GM18517 (cell line): Measurements from ENCODE around the gene REPIN1.

Source experiments
- ATAC-seq: cut with Tn5 transposase; IDR thresholded peaks from one replicate; pipeline ENCODE4 v1.9.1; 2021; ENCODE audit warnings: mild to moderate bottlenecking, moderate library complexity; ENCODE audit not compliant: unreplicated experiment

Gene REPIN1

GRCh38 chr7:150336746-150337145 is 31.9 kb upstream of the REPIN1 start:
- ATAC-seq, result no peak

DNA sequence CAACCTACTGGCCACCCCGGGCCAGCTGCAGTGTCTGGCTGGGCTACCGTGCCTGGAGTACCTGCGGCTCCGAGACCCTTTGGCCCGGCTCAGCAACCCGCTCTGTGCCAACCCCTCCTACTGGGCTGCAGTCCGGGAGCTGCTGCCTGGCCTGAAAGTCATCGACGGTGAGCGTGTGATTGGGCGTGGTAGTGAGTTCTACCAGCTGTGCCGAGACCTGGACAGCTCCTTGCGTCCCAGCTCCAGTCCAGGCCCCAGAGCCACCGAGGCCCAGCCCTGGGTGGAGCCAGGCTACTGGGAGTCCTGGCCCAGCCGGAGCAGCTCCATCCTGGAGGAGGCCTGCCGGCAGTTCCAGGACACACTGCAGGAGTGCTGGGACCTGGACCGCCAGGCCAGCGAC is 31.4 kb upstream of the REPIN1 start:
- ATAC-seq, result no peak

- no peak for ATAC-seq
These were observed 31.0 kb upstream of the REPIN1 start for GRCh38 chr7:150337659-150338081.

DNA sequence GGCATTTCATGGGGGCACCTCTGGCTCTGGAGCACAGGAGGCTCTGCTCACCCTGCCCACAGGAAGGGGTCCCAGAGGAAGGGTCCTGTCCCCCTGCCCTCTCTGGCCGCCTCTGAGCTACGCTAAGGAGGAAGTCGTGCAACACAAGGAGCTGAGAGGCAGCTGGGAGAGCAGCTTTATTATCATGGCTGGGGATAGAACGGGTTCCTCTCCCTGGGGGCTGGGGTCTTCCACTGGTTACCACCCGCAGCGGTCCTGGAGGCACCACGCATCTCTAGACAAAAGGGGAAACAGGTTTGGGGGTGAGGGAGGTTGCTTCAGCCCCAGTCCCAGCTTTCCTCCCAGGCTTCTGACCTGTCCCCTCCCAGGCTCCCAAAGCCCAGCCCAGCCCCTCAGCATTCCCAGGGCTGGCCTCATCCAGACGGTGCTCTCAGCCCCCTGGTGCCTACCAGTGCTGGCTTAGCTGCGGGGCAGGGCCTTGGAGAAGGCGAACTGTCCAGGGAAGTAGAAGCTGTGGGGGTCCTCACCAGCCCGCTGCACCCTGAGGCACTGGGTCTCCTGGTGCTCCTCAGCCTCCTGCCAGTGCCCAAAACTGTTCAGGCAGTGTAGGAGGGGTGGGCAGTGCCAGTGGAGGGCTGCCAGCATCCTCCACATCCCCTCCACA is 30.3 kb upstream of the REPIN1 start:
- no peak for ATAC-seq

- no peak for ATAC-seq
These were observed 29.2 kb upstream of the REPIN1 start for GRCh38 chr7:150339409-150339809.

DNA sequence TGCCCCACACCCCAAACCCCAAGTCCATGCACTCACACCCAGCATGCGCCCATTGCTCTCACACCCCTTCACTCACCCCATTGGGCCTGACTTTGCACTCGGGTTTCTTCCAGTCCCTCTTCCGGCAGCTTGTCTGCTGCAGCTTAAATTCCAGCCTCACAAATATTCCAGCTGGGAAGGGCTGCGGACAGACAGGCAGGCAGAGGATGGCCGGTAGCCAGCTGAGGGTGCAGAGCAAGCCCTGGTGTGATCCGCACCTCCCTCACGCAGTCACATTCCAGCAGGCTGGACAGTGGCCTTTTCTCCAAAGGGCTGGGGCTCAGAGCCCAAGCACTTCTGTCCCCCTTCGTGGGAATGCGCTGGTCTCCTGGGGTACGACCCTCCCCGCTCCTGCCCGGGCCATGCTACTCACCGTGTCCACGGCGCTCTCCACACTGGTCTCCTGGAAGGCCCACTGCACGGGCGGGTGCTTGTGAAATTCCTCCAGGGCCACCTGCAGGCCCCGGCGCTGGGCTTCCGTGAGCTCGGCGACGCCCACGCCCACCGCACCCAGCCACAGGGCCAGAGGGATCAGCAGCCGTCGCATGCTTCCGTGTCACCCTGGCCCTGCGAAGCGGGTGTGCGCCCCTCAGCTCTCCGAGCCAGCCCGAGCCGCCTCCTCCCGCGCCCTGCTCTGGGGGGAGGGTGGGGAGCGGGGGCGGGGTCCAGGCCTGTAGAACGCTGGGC is 28.4 kb upstream of the REPIN1 start:
- no peak for ATAC-seq

GRCh38 chr7:150340875-150341262 is 27.8 kb upstream of the REPIN1 start:
- no peak for ATAC-seq

DNA sequence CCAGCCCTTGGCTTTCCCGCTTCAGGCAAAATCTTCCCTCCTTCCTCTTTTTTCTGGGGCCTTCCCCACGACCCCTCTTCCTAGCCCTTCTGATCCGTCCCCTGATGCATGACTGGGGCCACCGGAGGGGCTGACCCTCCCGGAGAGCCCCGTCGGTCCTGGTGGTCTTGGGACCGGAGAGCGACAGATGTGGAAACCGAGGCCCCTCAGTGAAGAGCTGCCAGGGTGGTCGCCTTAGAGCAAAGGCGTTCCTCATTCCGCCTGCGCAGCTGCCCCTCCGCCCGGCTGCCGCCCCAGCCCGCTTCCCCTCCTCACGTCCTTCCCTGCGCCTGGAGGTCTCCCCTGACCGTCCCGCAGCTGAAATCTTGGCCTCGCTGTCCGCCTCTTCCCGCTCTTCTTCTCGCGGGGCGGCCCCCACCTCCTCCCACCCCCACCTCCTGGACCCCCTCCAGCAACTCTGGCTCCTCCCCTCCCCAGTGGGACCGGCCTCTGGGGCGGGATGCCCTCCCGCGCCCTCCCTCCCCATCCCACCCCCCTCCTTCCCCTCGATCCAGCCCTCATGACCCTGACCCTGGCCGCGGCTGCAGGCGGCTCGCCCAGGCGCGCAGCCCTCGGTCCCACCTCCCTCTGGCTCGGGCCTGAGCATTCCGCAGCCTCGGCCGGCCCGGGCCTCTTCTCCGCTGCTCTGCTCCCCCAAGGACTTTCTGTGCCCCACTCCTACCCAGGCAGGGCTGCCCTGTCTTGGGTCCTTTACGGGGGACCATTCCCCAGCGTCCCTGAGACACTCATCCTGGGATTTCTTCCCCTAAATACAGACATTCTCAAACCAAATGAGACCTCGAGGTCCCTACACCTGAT is 27.1 kb upstream of the REPIN1 start, which contains the start of gene RARRES2:
RARRES2 (minus strand) TSS at position 367 of the 858 bp plus-strand sequence. CDS start 1,020 bp downstream, outside the sequence.
- no peak for ATAC-seq

GRCh38 chr7:150342121-150342408 is 26.6 kb upstream of the REPIN1 start:
- no peak for ATAC-seq

DNA sequence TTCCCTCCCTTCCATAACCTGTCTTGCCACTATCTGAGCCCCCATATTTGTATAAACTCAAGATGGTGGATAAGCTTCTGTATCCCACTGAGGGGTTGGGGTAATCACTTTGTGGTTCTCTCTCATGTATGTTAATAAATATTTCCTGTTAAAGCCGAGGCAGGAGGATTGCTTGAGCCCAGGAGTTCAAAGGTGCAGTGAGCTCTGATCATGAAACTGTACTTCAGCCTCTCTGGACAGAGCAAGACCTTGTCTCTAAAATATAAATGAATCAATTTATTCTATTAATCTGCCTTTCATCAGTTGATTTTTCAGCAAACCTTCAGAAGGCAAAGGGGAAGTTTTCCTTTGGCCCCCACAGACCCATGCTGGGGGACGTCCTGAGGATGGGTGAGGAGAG is 25.4 kb upstream of the REPIN1 start:
- ATAC-seq, result no peak

- no peak for ATAC-seq
These were observed 24.3 kb upstream of the REPIN1 start for GRCh38 chr7:150344299-150344698.

GRCh38 chr7:150345012-150345411 is 23.6 kb upstream of the REPIN1 start:
- no peak for ATAC-seq

DNA sequence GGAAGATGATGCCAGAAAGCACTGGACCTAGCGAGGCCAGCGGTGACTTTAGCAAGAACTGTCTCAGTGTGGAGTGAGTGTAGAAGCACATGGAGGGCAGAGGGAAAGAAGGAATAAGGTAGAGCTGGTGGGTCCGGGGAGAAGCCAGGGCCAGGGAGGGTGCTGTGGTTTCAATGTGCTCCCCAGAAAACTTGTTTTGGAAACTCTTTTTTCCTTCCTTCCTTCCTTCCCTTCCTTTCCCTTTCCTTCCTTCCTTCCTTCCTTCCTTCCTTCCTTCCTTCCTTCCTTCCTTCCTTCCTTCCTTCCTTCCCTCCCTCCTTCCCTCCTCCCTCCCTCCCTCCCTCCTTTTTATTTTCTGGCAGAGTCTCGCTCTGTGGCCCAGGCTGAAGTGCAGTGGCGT is 21.7 kb upstream of the REPIN1 start:
- no peak for ATAC-seq

GRCh38 chr7:150351587-150352194 is 16.9 kb upstream of the REPIN1 start:
- ATAC-seq, result no peak

GRCh38 chr7:150355666-150356059 is 13.0 kb upstream of the REPIN1 start:
- ATAC-seq, result no peak

GRCh38 chr7:150356265-150356897 is 12.2 kb upstream of the REPIN1 start:
- peak; percentile 70 for ATAC-seq

DNA sequence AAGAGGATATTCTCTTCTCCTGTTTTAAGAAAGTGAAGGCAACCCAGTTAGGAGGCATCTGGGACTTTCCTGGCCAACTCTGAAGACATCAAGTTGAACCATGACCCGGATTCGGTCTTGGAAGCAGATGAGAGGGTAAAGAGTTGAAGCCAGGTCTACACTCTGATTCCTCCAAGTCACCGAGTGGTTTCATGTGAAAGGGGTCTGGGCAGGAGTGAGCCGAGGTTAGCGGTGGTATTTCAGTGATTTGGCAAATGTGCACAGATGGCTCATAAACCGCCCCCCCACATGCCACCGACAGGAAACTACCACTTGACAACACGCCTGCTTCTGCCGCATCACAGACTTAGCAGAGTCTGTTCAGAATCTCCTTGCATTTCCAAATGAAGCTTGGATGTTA is 11.4 kb upstream of the REPIN1 start:
- peak; percentile 61 for ATAC-seq

GRCh38 chr7:150357771-150358427 is 10.7 kb upstream of the REPIN1 start:
- ATAC-seq, result peak; percentile 19

- ATAC-seq, result no peak
These were observed 10.2 kb upstream of the REPIN1 start for GRCh38 chr7:150358433-150358832.

GRCh38 chr7:150358988-150359621 is 9.5 kb upstream of the REPIN1 start:
- ATAC-seq, result no peak
